Right lobe of liver (tissue), 6 donors: ENCODE data around the gene DMTF1. TPM values are rescaled to one million over a fixed set of nuclear protein-coding genes. Genes with fewer than 3 reads are reported as not detected.

Experiments used
- ATAC-seq, 4 donors: fragments of 200-7000 bp; cut with Tn5 transposase; one replicate each; pipeline ENCODE4 v1.9.1; 2020; ENCODE audit warnings: mild to moderate bottlenecking in 4 of 4, moderate library complexity in 4 of 4
- DNase-seq, 3 donors: peaks; one replicate each; pipeline ENCODE4 v3.0.0-alpha.2; 2020
- H3K27ac ChIP-seq, 3 donors: fragments of 200-600 bp; one replicate each; pipeline ENCODE4 v1.8.0; 2022
- H3K27me3 ChIP-seq, 2 donors: fragments of 200-600 bp; one replicate each; pipeline ENCODE4 v1.8.0; 2022
- H3K36me3 ChIP-seq, 4 donors: fragments of 200-600 bp; sonication (generic) in 1 of 4; one replicate each; pipeline versions ENCODE4 v1.5.1 to v1.8.0; 2017 to 2022; ENCODE audit warnings: control low read depth in 1 of 4
- H3K4me1 ChIP-seq, 4 donors: fragments of 200-600 bp; sonication (generic) in 1 of 4; one replicate each; pipeline versions ENCODE4 v1.5.1 to v1.8.0; 2017 to 2022; ENCODE audit warnings: control low read depth in 1 of 4
- H3K4me3 ChIP-seq, 3 donors: fragments of 200-600 bp; one replicate each; pipeline ENCODE4 v1.8.0; 2022
- H3K9me3 ChIP-seq, 4 donors: fragments of 200-600 bp; sonication (generic) in 1 of 4; one replicate each; pipeline versions ENCODE4 v1.5.1 to v1.8.0; 2017 to 2022; ENCODE audit warnings: control low read depth in 1 of 4
- CTCF ChIP-seq, 4 donors: fragments of 200-600 bp in 3 of 4; fragments of 450-650 bp in 1 of 4; IDR thresholded peaks; one replicate each; pipeline versions ENCODE4 v1.5.1 to v1.8.0; 2016 to 2022; ENCODE audit warnings: antibody characterized with exemption in 4 of 4, mild to moderate bottlenecking in 2 of 4
- POLR2A ChIP-seq: fragments of 450-650 bp; IDR thresholded peaks from one replicate; pipeline ENCODE4 v1.6.1; 2017; ENCODE audit warnings: antibody characterized with exemption, mild to moderate bottlenecking
- WGBS: methylation state at CpG from one replicate; pipeline ENCODE4 v1.1.6; 2018; ENCODE audit warnings: low coverage, low lambda C conversion rate; ENCODE audit not compliant: insufficient coverage; ENCODE audit errors: missing lambda C conversion rate; 5-methylcytosine and 5-hydroxymethylcytosine counted together
- intact Hi-C, 2 donors: fragments of 100-400 bp; cut with DNase I; formaldehyde crosslinking; loops; one replicate each; pipeline versions ENCODE4 v1.11.2 to v1.14.1; 2022
- total RNA-seq, 6 experiments: library from RNA; depleted of rRNA in 2 of 6; stranded (reverse); fragments of >200 nt in 2 of 6; fragmentation: NEBNext Ultra II Directional in 3 of 6; extraction: Animal tissue kit (Norgen Biotek cat#: 25700) in 3 of 6; gene quantifications; one replicate each; pipeline versions ENCODE4 v1.1.0 to v1.2.4, GENCODE V29; 2016 to 2023
- donor health status: DM: no; HTN: yes; CAD: no.
- donor health status: DM: no; HTN: no; CAD: no.
- donor health status: DM: no; HTN: no; CAD: no.
- donor health status: DM: no; HTN: yes; CAD: no.
- donor health status: DM: no; HTN: yes; CAD: no.

Gene DMTF1
- total RNA-seq, 6 experiments from 2014 or later = 16.7 to 28.1 (median 22.2) TPM

DNA sequence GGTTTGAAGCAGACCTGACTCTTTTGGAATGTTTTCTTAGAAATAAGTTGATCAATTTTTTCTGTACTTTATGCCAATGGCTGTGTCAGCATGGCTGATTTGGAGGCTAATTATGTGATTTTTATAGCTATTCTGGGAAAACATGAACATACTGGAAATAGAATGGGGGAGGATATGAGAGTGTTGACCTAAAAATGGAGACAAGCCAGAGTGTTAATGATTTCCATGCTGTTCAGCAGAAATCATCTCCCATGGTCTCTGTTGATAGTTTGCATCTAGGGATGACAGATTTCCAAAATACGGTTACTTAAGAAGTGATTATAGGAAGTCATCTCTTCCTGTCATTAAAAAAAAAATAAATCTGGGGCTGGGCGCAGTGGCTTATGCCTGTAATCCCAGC is 32.7 kb upstream of the DMTF1 start:
- DNase-seq = no peak
- Histone ChIP-seq H3K9me3 (no peaks in the 10 kb centered on the region), H3K27ac (no peak overlapping the region), H3K4me1 (no peaks in the 10 kb centered on the region), H3K36me3 (no peaks in the 10 kb centered on the region), H3K4me3 (no peak overlapping the region), H3K27me3 (no peaks in the 10 kb centered on the region)
- TF ChIP-seq POLR2A (no peak), CTCF (IDR thresholded peaks at IDR 0.05) (no peak)
- no peak for ATAC-seq
- 36% methylated on average over 2 of the region's 2 CpGs for WGBS
- intact Hi-C loops = no loop called here

- no peak for TF ChIP-seq CTCF (IDR thresholded peaks at IDR 0.05)
- no peak for TF ChIP-seq POLR2A
- no peak overlapping the region for H3K4me3 ChIP-seq
- H3K36me3 ChIP-seq = no peaks in the 10 kb centered on the region
- H3K4me1 ChIP-seq = no peaks in the 10 kb centered on the region
- no peaks in the 10 kb centered on the region for H3K9me3 ChIP-seq
- intact Hi-C loops = no loop called here
- ATAC-seq = no peak
- no peak for DNase-seq
- no peak overlapping the region for H3K27ac ChIP-seq
- no peaks in the 10 kb centered on the region for H3K27me3 ChIP-seq
Measured at GRCh38 chr7:87123105-87123504, 29.1 kb upstream of the DMTF1 start.

- H3K36me3 ChIP-seq = no peaks in the 10 kb centered on the region
- no peaks in the 10 kb centered on the region for H3K27me3 ChIP-seq
- H3K27ac ChIP-seq = no peak overlapping the region
- no peak for ATAC-seq
- DNase-seq = no peak
- no peak overlapping the region for H3K4me3 ChIP-seq
- TF ChIP-seq POLR2A = no peak
- no peak for TF ChIP-seq CTCF (IDR thresholded peaks at IDR 0.05)
- H3K9me3 ChIP-seq = no peaks in the 10 kb centered on the region
- WGBS = 74% methylated on average over 7 of the region's 7 CpGs
- intact Hi-C loops = no loop called here
- H3K4me1 ChIP-seq = no peaks in the 10 kb centered on the region
Measured at GRCh38 chr7:87127019-87127418, 25.2 kb upstream of the DMTF1 start.

GRCh38 chr7:87128861-87129267 is 23.4 kb upstream of the DMTF1 start:
- H3K27ac ChIP-seq = no peak overlapping the region
- no peak overlapping the region for H3K4me3 ChIP-seq
- H3K36me3 ChIP-seq = no peaks in the 10 kb centered on the region
- DNase-seq (no peak), ATAC-seq (no peak)
- WGBS = 39% methylated on average over 4 of the region's 4 CpGs
- H3K9me3 ChIP-seq = no peaks in the 10 kb centered on the region
- H3K4me1 ChIP-seq = no peaks in the 10 kb centered on the region
- TF ChIP-seq POLR2A = no peak
- TF ChIP-seq CTCF (IDR thresholded peaks at IDR 0.05) = no peak
- intact Hi-C loops = no loop called here
- no peaks in the 10 kb centered on the region for H3K27me3 ChIP-seq

- ATAC-seq = no peak
- H3K27ac ChIP-seq = no peak overlapping the region
- no peak overlapping the region for H3K4me3 ChIP-seq
- H3K36me3 ChIP-seq = no peaks in the 10 kb centered on the region
- WGBS = 37% methylated on average over 3 of the region's 3 CpGs
- H3K27me3 ChIP-seq = no peaks in the 10 kb centered on the region
- no peak for DNase-seq
- no peaks in the 10 kb centered on the region for H3K4me1 ChIP-seq
- H3K9me3 ChIP-seq = no peaks in the 10 kb centered on the region
- TF ChIP-seq POLR2A (no peak), CTCF (IDR thresholded peaks at IDR 0.05) (no peak)
- intact Hi-C loops = no loop called here
Measured at GRCh38 chr7:87129332-87129731, 22.9 kb upstream of the DMTF1 start.
